ENCODE measurements around the gene CBX4.

Gene CBX4

DNA sequence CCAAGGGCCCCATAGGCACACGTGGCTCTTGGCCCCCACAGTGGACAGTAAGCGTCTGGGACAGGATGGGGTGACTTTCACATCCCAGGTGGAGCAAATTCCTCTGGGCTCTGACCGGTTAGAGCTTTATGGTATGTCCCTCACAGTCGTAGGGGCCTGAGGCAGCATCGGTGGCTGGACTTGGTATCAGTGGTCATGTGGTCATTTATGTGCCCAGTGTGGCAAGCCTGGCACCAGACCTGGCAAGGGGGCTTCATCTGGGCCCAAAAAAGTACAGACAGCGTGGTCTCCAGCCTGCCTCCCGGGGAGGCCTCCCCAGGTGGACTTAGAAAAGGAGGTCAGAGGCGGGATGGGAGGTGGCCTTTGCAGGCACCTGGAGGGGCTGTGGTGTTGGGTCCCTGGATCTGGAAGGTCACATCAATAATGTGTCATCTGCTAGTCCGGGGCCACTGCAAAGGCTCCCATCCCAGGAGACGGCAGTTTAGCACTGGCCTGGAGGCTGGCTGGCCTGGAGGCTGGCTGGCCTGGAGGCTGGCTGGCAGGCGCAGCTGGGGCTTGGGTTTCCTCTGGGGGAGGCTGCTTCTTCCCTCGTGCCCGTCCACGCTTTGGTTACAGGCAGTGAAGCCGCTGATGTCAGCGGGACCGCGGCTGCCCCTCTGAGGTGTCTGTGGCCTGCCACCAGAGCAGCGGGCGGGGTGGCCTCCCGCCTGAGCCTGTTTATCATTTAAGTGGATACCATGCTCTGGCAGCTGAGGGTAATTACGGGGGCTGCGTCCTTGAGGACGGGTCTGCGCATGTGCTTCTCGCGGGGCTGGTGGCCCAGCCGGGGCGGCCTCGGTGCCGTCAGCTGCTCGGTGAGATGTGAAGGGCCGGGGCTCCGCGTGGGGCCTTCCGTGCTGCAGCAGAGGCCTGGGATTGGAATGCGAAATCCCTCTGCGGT, 20.7 kb upstream of the CBX4 start:
- ATAC-seq = no peak
- TF ChIP-seq, protein P1, sequence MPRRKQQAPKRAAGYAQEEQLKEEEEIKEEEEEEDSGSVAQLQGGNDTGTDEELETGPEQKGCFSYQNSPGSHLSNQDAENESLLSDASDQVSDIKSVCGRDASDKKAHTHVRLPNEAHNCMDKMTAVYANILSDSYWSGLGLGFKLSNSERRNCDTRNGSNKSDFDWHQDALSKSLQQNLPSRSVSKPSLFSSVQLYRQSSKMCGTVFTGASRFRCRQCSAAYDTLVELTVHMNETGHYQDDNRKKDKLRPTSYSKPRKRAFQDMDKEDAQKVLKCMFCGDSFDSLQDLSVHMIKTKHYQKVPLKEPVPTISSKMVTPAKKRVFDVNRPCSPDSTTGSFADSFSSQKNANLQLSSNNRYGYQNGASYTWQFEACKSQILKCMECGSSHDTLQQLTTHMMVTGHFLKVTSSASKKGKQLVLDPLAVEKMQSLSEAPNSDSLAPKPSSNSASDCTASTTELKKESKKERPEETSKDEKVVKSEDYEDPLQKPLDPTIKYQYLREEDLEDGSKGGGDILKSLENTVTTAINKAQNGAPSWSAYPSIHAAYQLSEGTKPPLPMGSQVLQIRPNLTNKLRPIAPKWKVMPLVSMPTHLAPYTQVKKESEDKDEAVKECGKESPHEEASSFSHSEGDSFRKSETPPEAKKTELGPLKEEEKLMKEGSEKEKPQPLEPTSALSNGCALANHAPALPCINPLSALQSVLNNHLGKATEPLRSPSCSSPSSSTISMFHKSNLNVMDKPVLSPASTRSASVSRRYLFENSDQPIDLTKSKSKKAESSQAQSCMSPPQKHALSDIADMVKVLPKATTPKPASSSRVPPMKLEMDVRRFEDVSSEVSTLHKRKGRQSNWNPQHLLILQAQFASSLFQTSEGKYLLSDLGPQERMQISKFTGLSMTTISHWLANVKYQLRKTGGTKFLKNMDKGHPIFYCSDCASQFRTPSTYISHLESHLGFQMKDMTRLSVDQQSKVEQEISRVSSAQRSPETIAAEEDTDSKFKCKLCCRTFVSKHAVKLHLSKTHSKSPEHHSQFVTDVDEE (CRISPR knock-in tag; IDR thresholded peaks at IDR 0.05) = no peak
- TF ChIP-seq ISL1 (CRISPR knock-in tag; IDR thresholded peaks at IDR 0.05) (no peak), ZFP3 (CRISPR knock-in tag; IDR thresholded peaks at IDR 0.05) (no peak), SNAI2 (CRISPR knock-in tag; IDR thresholded peaks at IDR 0.05) (no peak), GLIS3 (CRISPR knock-in tag; IDR thresholded peaks at IDR 0.05) (no peak), OSR1 (CRISPR knock-in tag; IDR thresholded peaks at IDR 0.05) (no peak), BACH2 (CRISPR knock-in tag; IDR thresholded peaks at IDR 0.05; ENCODE audit: borderline replicate concordance) (no peak), ZNF565 (CRISPR knock-in tag; conservative IDR thresholded peaks at IDR 0.05; ENCODE audit: low read depth) (no peak), TOX (CRISPR knock-in tag; IDR thresholded peaks at IDR 0.05; ENCODE audit: borderline replicate concordance) (no peak), PPARA (CRISPR knock-in tag; IDR thresholded peaks at IDR 0.05; ENCODE audit: borderline replicate concordance) (no peak), ESRRG (CRISPR knock-in tag; IDR thresholded peaks at IDR 0.05) (no peak), ARNTL (CRISPR knock-in tag; IDR thresholded peaks at IDR 0.05; ENCODE audit: borderline replicate concordance, low read depth) (no peak), ZNF70 (CRISPR knock-in tag; IDR thresholded peaks at IDR 0.05) (no peak), TCF4 (CRISPR knock-in tag; IDR thresholded peaks at IDR 0.05; ENCODE audit: borderline replicate concordance) (no peak), ZNF8 (CRISPR knock-in tag; IDR thresholded peaks at IDR 0.05) (no peak), ZFP30 (CRISPR knock-in tag; IDR thresholded peaks at IDR 0.05) (no peak)
- TF ChIP-seq, protein P2, sequence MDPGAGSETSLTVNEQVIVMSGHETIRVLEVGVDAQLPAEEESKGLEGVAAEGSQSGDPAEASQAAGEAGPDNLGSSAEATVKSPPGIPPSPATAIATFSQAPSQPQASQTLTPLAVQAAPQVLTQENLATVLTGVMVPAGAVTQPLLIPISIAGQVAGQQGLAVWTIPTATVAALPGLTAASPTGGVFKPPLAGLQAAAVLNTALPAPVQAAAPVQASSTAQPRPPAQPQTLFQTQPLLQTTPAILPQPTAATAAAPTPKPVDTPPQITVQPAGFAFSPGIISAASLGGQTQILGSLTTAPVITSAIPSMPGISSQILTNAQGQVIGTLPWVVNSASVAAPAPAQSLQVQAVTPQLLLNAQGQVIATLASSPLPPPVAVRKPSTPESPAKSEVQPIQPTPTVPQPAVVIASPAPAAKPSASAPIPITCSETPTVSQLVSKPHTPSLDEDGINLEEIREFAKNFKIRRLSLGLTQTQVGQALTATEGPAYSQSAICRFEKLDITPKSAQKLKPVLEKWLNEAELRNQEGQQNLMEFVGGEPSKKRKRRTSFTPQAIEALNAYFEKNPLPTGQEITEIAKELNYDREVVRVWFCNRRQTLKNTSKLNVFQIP (CRISPR knock-in tag; IDR thresholded peaks at IDR 0.05; ENCODE audit: borderline replicate concordance, low read depth) = no peak
- TF ChIP-seq, protein P3, sequence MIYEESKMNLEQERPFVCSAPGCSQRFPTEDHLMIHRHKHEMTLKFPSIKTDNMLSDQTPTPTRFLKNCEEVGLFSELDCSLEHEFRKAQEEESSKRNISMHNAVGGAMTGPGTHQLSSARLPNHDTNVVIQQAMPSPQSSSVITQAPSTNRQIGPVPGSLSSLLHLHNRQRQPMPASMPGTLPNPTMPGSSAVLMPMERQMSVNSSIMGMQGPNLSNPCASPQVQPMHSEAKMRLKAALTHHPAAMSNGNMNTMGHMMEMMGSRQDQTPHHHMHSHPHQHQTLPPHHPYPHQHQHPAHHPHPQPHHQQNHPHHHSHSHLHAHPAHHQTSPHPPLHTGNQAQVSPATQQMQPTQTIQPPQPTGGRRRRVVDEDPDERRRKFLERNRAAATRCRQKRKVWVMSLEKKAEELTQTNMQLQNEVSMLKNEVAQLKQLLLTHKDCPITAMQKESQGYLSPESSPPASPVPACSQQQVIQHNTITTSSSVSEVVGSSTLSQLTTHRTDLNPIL (CRISPR knock-in tag; IDR thresholded peaks at IDR 0.05; ENCODE audit: low read depth) = no peak

DNA sequence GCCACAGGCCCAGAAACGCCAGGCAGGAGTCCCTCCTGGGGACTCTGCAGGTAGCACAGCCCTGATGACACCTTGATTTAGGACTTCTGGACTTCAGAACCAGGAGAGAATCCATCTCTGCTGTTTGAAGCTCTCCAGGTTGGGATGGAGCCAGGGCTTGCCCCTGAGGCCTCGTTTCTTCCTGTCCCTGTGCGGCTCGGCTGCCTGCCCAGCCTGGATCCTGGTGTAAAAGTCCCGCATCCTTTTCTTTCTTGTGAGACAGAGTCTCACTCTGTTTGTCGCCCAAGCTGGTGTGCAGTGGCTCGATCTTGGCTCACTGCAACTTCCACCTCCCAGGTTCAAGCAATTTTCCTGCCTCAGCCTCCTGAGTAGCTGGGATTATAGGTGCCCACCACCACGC, 17.9 kb upstream of the CBX4 start:
- no peak for TF ChIP-seq TCF4 (CRISPR knock-in tag; IDR thresholded peaks at IDR 0.05; ENCODE audit: borderline replicate concordance)
- TF ChIP-seq, protein P1 (CRISPR knock-in tag; IDR thresholded peaks at IDR 0.05) = no peak
- TF ChIP-seq, protein P4, sequence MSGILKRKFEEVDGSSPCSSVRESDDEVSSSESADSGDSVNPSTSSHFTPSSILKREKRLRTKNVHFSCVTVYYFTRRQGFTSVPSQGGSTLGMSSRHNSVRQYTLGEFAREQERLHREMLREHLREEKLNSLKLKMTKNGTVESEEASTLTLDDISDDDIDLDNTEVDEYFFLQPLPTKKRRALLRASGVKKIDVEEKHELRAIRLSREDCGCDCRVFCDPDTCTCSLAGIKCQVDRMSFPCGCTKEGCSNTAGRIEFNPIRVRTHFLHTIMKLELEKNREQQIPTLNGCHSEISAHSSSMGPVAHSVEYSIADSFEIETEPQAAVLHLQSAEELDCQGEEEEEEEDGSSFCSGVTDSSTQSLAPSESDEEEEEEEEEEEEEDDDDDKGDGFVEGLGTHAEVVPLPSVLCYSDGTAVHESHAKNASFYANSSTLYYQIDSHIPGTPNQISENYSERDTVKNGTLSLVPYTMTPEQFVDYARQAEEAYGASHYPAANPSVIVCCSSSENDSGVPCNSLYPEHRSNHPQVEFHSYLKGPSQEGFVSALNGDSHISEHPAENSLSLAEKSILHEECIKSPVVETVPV (CRISPR knock-in tag; IDR thresholded peaks at IDR 0.05) = no peak
- TF ChIP-seq ESRRG (CRISPR knock-in tag; IDR thresholded peaks at IDR 0.05) = no peak
- TF ChIP-seq, protein P5, sequence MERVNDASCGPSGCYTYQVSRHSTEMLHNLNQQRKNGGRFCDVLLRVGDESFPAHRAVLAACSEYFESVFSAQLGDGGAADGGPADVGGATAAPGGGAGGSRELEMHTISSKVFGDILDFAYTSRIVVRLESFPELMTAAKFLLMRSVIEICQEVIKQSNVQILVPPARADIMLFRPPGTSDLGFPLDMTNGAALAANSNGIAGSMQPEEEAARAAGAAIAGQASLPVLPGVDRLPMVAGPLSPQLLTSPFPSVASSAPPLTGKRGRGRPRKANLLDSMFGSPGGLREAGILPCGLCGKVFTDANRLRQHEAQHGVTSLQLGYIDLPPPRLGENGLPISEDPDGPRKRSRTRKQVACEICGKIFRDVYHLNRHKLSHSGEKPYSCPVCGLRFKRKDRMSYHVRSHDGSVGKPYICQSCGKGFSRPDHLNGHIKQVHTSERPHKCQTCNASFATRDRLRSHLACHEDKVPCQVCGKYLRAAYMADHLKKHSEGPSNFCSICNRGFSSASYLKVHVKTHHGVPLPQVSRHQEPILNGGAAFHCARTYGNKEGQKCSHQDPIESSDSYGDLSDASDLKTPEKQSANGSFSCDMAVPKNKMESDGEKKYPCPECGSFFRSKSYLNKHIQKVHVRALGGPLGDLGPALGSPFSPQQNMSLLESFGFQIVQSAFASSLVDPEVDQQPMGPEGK (CRISPR knock-in tag; IDR thresholded peaks at IDR 0.05; ENCODE audit: borderline replicate concordance) = no peak
- no peak for TF ChIP-seq ZNF565 (CRISPR knock-in tag; conservative IDR thresholded peaks at IDR 0.05; ENCODE audit: low read depth)
- TF ChIP-seq OSR1 (CRISPR knock-in tag; IDR thresholded peaks at IDR 0.05) = no peak
- TF ChIP-seq SNAI2 (CRISPR knock-in tag; IDR thresholded peaks at IDR 0.05) = no peak
- TF ChIP-seq GLIS3 (CRISPR knock-in tag; IDR thresholded peaks at IDR 0.05) = no peak
- no peak for TF ChIP-seq ARNTL (CRISPR knock-in tag; IDR thresholded peaks at IDR 0.05; ENCODE audit: borderline replicate concordance, low read depth)
- no peak for ATAC-seq

All from SK-N-SH treated with all-trans-retinoic acid at 6 μM for 48 hours (cell line).